Mesothelial cell of epicardium (in vitro differentiated cells): ENCODE results near the gene DDX17. TPM values are rescaled to one million over a fixed set of nuclear protein-coding genes. Genes with fewer than 3 reads are reported as not detected.
A peak's percentile ranks its signal among the peaks of the same experiment; 100 is the strongest.

Experiments used
- DNase-seq, 2 experiments: peaks; one replicate each; pipeline ENCODE4 v3.0.0; 2021; ENCODE audit warnings: low spot score in 2 of 2; ENCODE audit not compliant: unreplicated experiment in 2 of 2
- H3K27ac Mint-ChIP-seq: 2 replicates; pipeline ENCODE4 v1.8.0; 2021; ENCODE audit warnings: mixed read lengths
- H3K27me3 Mint-ChIP-seq: 2 replicates; pipeline ENCODE4 v1.8.0; 2021; ENCODE audit warnings: low read depth, mixed read lengths
- H3K36me3 Mint-ChIP-seq: 2 replicates; pipeline ENCODE4 v1.8.0; 2021; ENCODE audit warnings: mixed read lengths
- H3K4me1 Mint-ChIP-seq: 2 replicates; pipeline ENCODE4 v1.8.0; 2021; ENCODE audit warnings: mixed read lengths
- H3K4me3 Mint-ChIP-seq: 2 replicates; pipeline ENCODE4 v1.8.0; 2021; ENCODE audit warnings: mild to moderate bottlenecking, moderate library complexity, mixed read lengths
- H3K9me3 Mint-ChIP-seq: 2 replicates; pipeline ENCODE4 v1.8.0; 2021; ENCODE audit warnings: mixed read lengths
- total RNA-seq: library from RNA; stranded (reverse); gene quantifications from 3 replicates; pipeline ENCODE4 v1.2.1, GENCODE V29; 2021
- TF ChIP-seq, protein P1 (sequence below): fragments of 200-600 bp; sonication (generic); IDR thresholded peaks from one replicate; pipeline ENCODE4 v1.5.0; 2021; ENCODE audit warnings: antibody characterized with exemption; ENCODE audit not compliant: unreplicated experiment

The DDX17 gene
- total RNA-seq, 1 donor from 2014 or later = 717 TPM

DNA sequence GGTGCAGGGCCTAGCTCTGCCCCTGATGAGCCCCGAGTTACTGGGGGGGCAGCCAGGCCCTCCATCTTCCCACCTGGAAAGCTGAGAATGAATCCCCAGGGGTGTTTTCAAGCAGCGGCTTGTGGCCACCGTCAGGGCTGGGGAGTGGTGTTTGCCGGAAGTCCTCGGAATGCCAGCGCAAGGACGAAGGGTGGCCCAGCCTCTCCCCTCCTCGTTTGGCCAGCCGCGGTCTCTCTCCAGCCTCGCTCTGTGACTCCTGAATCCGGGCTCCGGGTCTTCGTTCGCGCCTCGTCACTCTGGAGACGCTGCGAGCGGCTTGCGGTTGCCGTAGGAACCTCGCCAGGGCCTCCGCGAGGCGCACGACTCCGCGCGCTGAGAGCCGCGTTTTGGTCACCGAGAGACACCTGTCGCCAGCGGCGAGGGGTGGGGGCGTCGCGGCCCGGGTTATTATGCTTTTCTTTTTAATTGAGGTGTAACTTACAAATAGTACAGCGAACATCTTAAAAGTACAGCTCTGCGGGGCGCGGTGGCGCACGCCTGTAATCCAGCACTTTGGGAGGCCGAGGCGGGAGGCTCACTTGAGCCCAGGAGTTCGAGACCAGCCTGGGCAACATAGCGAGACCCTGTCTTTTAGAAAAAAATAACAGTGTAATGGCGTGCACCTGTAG, 44.6 kb downstream of the DDX17 start:
- H3K36me3 Mint-ChIP-seq = no peaks in the 10 kb centered on the region
- H3K9me3 Mint-ChIP-seq = no peaks in the 10 kb centered on the region
- peaks cover 21% of the 10 kb centered on the region for H3K27me3 Mint-ChIP-seq
- H3K4me3 Mint-ChIP-seq = peak overlapping the region; percentile 43
- peak; percentile 72 to 87 for DNase-seq
- TF ChIP-seq, protein P1, sequence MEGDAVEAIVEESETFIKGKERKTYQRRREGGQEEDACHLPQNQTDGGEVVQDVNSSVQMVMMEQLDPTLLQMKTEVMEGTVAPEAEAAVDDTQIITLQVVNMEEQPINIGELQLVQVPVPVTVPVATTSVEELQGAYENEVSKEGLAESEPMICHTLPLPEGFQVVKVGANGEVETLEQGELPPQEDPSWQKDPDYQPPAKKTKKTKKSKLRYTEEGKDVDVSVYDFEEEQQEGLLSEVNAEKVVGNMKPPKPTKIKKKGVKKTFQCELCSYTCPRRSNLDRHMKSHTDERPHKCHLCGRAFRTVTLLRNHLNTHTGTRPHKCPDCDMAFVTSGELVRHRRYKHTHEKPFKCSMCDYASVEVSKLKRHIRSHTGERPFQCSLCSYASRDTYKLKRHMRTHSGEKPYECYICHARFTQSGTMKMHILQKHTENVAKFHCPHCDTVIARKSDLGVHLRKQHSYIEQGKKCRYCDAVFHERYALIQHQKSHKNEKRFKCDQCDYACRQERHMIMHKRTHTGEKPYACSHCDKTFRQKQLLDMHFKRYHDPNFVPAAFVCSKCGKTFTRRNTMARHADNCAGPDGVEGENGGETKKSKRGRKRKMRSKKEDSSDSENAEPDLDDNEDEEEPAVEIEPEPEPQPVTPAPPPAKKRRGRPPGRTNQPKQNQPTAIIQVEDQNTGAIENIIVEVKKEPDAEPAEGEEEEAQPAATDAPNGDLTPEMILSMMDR = no peak
- H3K4me1 Mint-ChIP-seq = peaks cover 36% of the 10 kb centered on the region
- H3K27ac Mint-ChIP-seq = no peak overlapping the region

DNA sequence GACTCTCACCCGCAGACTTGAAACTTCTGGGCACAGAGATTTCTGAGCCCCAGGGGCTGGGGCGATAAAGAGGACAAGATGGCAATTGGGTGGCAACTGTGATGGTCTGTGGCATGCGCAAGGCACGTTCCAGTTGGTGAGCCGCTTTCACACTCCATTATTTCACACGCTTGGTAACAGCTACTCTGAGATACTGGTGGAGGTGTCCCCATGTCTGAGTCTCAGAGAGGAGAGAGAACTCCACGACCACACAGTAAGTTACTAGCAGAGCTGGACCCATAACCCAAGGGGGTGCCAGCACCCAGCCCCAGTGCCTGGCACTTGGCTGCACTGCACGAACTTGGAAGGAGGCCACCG, 45.1 kb downstream of the DDX17 start:
- DNase-seq = no peak
- Mint-ChIP-seq H3K36me3 (no peaks in the 10 kb centered on the region), H3K27ac (no peak overlapping the region), H3K4me1 (peaks cover 40% of the 10 kb centered on the region), H3K27me3 (peaks cover 23% of the 10 kb centered on the region), H3K4me3 (peak overlapping the region; percentile 43), H3K9me3 (no peaks in the 10 kb centered on the region)
- TF ChIP-seq, protein P1 = no peak

- H3K4me3 Mint-ChIP-seq = no peak overlapping the region
Observed at GRCh38 chr22:38460426-38460840, 45.7 kb downstream of the DDX17 start.

GRCh38 chr22:38456841-38457699, 49.0 kb downstream of the DDX17 start:
- peak overlapping the region; percentile 69 for H3K4me3 Mint-ChIP-seq
- H3K4me1 Mint-ChIP-seq = peaks cover 41% of the 10 kb centered on the region
- no peaks in the 10 kb centered on the region for H3K9me3 Mint-ChIP-seq
- H3K36me3 Mint-ChIP-seq = no peaks in the 10 kb centered on the region
- TF ChIP-seq, protein P1 = no peak
- H3K27ac Mint-ChIP-seq = peak overlapping the region; percentile 64
- H3K27me3 Mint-ChIP-seq = peaks cover 46% of the 10 kb centered on the region
- no peak for DNase-seq

More at GRCh38 chr22:38460426-38460840, 45.7 kb downstream of the DDX17 start:
- H3K27me3 Mint-ChIP-seq = peaks cover 25% of the 10 kb centered on the region
- TF ChIP-seq, protein P1 = no peak
- H3K4me1 Mint-ChIP-seq = peaks cover 40% of the 10 kb centered on the region
- no peak for DNase-seq
- H3K36me3 Mint-ChIP-seq = no peaks in the 10 kb centered on the region
- H3K9me3 Mint-ChIP-seq = no peaks in the 10 kb centered on the region
- no peak overlapping the region for H3K27ac Mint-ChIP-seq

GRCh38 chr22:38456272-38456835, 49.8 kb downstream of the DDX17 start:
- DNase-seq = no peak
- peak overlapping the region; percentile 64 for H3K27ac Mint-ChIP-seq
- TF ChIP-seq, protein P1 = no peak
- H3K9me3 Mint-ChIP-seq = no peaks in the 10 kb centered on the region
- H3K4me3 Mint-ChIP-seq = peak overlapping the region; percentile 69
- H3K36me3 Mint-ChIP-seq = no peaks in the 10 kb centered on the region
- H3K27me3 Mint-ChIP-seq = peaks cover 44% of the 10 kb centered on the region
- H3K4me1 Mint-ChIP-seq = peaks cover 34% of the 10 kb centered on the region
